ENCODE measurements around the gene DCUN1D1. TPM values are rescaled to one million over a fixed set of nuclear protein-coding genes. Genes with fewer than 3 reads are reported as not detected.
"Not testable (repeated sequence)": the region's sequence is repeated elsewhere in the genome, so short reads cannot be mapped to it uniquely, and the experiment has no call there.

The DCUN1D1 gene
- total and polyA plus RNA-seq, 4 donors: 29.1 to 78.8 (median 44.2) TPM

DNA sequence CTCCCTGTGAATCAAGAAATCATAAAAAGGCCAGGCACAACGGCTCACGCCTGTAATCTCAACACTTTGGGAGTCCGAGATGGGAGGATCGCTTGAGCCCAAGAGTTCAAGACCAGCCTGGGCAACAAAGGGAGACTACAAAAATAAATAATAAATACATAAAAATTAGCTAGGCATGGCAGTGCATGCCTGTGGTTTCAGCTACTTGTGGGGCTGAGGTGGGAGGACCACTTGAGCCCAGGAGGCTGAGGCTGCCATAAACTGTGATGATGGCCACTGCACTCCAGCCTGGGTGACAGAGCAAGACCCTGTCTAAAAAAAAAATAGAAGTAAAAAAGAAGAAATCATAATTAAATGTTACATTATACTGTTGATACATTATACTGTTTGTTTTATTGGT lies 28.0 kb upstream of the DCUN1D1 start:
- no peak for DNase-seq (ENCODE audit: low read depth in 4 of 6, low spot score in 6 of 6)
- Histone ChIP-seq H3K36me3 (ENCODE audit: control insufficient read depth, insufficient read depth, low read length) (peaks cover 6% of the 10 kb centered on the region), H3K27ac (ENCODE audit: low read depth, low read length) (no peak overlapping the region), H3K9me3 (ENCODE audit: control insufficient read depth, insufficient read depth, low read length) (no peaks in the 10 kb centered on the region), H3K4me1 (ENCODE audit: control insufficient read depth, insufficient read depth, low read length) (no peaks in the 10 kb centered on the region), H3K4me3 (ENCODE audit: low read depth, low read length) (no peak overlapping the region), H3K27me3 (ENCODE audit: control insufficient read depth, insufficient read depth, low read length) (no peaks in the 10 kb centered on the region)
- WGBS (ENCODE audit: insufficient coverage): no CpG with 5 or more reads among the region's 4 CpGs

DNA sequence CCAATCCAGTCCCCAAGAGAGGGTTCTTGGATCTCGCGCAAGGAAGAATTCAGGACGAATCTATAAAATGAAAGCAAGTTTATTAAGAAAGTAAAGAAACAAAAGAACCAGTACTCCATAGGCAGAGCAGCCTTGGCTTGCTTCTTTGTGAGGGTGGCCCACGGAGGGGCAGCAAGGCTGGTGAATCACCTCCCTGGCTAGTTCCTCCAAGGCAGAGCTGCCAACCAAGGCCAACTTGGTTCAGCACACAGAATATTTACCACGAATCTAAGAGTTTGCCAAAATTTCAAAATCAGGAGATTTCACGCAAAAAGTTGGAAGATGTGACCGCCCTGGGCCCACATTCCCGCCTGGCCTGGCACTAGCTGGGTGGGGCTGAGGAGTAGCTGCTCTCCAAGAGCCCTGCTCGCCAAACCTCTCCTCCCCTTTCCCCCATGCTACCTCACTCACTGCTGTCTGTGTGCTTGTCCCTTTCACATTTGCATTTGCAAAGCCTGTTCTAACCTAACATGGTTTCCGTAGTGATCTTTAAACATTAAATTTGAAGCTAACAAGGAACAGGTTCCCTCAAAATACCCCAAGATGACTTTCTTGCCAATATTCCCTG lies 26.2 kb upstream of the DCUN1D1 start:
- H3K4me3 ChIP-seq (ENCODE audit: low read depth, low read length): no peak overlapping the region
- peaks cover 2% of the 10 kb centered on the region for H3K36me3 ChIP-seq (ENCODE audit: control insufficient read depth, insufficient read depth, low read length)
- H3K27ac ChIP-seq (ENCODE audit: low read depth, low read length): no peak overlapping the region
- no peaks in the 10 kb centered on the region for H3K9me3 ChIP-seq (ENCODE audit: control insufficient read depth, insufficient read depth, low read length)
- DNase-seq (ENCODE audit: low read depth in 4 of 6, low spot score in 6 of 6): no peak
- no peaks in the 10 kb centered on the region for H3K4me1 ChIP-seq (ENCODE audit: control insufficient read depth, insufficient read depth, low read length)
- 83% methylated on average over 3 of the region's 10 CpGs for WGBS (ENCODE audit: insufficient coverage)
- H3K27me3 ChIP-seq (ENCODE audit: control insufficient read depth, insufficient read depth, low read length): no peaks in the 10 kb centered on the region

DNA sequence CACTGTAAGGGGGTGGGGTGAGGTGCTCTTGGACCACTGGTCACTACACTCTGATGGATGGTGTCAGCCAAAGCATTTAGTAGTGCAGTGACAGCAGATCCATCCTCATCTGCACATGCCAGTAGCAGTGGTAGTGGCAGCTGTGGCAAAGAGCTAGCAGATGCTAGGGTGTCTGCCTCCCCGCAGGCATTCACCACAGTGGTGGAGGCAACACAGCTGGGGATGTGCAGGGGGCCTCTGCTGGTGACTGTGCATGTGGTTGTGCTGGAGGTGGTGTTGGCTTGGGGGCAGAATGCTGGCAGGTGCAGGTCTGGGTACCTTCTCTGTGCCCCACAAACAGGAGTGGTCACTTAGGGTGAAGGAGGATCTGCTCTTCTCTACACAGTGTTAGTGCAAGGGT lies 19.4 kb upstream of the DCUN1D1 start:
- DNase-seq (ENCODE audit: low read depth in 4 of 6, low spot score in 6 of 6): no peak
- 72% methylated on average over 1 of the region's 1 CpG for WGBS (ENCODE audit: insufficient coverage)
- no peaks in the 10 kb centered on the region for H3K4me1 ChIP-seq (ENCODE audit: control insufficient read depth, insufficient read depth, low read length)
- no peak overlapping the region for H3K4me3 ChIP-seq (ENCODE audit: low read depth, low read length)
- no peaks in the 10 kb centered on the region for H3K9me3 ChIP-seq (ENCODE audit: control insufficient read depth, insufficient read depth, low read length)
- peaks cover 2% of the 10 kb centered on the region for H3K36me3 ChIP-seq (ENCODE audit: control insufficient read depth, insufficient read depth, low read length)
- no peaks in the 10 kb centered on the region for H3K27me3 ChIP-seq (ENCODE audit: control insufficient read depth, insufficient read depth, low read length)
- H3K27ac ChIP-seq (ENCODE audit: low read depth, low read length): no peak overlapping the region

DNA sequence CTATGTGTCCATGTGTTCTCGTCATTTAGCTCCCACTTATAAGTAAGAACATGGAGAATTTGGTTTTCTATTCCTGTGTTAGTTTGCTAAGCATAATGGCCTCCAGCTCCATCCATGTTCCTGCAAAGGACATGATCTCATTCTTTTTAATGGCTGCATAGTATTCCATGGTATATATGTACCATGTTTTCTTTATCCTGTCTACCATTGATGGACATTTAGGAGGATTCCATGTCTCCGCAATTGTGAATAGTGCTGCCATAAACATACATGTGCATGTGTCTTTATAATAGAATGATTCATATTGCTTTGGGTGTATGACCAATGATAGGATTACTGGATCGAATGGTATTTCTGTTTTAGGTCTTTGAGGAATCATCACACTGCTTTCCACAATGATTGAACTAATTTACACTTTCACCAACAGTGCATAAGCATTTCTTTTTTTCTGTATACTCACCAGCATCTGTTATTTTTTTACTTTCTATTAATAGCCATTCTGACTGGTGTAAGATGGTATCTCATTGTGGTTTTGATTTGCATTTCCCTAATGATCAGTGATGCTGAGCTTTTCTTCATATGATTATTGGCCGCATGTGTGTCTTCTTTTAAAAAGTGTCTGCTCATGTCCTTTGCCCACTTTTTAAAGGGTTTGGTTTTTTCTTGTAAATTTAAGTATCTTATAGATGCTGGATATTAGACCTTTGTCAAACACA lies 13.3 kb upstream of the DCUN1D1 start:
- H3K9me3 ChIP-seq (ENCODE audit: control insufficient read depth, insufficient read depth, low read length); H3K4me1 ChIP-seq (ENCODE audit: control insufficient read depth, insufficient read depth, low read length); H3K27me3 ChIP-seq (ENCODE audit: control insufficient read depth, insufficient read depth, low read length); DNase-seq (ENCODE audit: low read depth in 4 of 6, low spot score in 6 of 6); H3K36me3 ChIP-seq (ENCODE audit: control insufficient read depth, insufficient read depth, low read length); H3K27ac ChIP-seq (ENCODE audit: low read depth, low read length); H3K4me3 ChIP-seq (ENCODE audit: low read depth, low read length): not testable (repeated sequence)
- WGBS (ENCODE audit: insufficient coverage): no CpG with 5 or more reads among the region's 4 CpGs

DNA sequence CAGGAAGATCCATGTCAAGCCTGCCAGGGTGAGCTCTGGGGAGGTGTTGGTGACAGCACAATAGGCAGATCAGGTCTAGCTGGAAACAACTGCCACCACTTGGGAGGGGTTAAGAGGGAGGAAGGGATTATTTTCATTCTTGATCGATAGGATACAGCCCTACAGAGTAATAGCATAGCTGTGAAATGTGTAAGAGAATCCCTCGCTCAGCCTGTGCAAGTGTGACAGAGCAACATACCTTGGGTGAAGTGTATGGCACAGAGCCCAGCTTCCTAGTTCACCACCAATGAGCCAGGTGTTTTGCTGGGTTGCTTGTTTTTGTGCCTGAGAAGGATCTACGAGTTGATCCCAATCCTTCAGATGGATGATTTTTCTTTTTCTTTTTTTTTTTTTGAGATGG lies 9.2 kb upstream of the DCUN1D1 start:
- WGBS (ENCODE audit: insufficient coverage): 100% methylated on average over 1 of the region's 3 CpGs
- Histone ChIP-seq H3K36me3 (ENCODE audit: control insufficient read depth, insufficient read depth, low read length) (no peaks in the 10 kb centered on the region), H3K9me3 (ENCODE audit: control insufficient read depth, insufficient read depth, low read length) (no peaks in the 10 kb centered on the region), H3K4me1 (ENCODE audit: control insufficient read depth, insufficient read depth, low read length) (no peaks in the 10 kb centered on the region), H3K4me3 (ENCODE audit: low read depth, low read length) (no peak overlapping the region), H3K27ac (ENCODE audit: low read depth, low read length) (no peak overlapping the region), H3K27me3 (ENCODE audit: control insufficient read depth, insufficient read depth, low read length) (no peaks in the 10 kb centered on the region)
- DNase-seq (ENCODE audit: low read depth in 4 of 6, low spot score in 6 of 6): no peak

DNA sequence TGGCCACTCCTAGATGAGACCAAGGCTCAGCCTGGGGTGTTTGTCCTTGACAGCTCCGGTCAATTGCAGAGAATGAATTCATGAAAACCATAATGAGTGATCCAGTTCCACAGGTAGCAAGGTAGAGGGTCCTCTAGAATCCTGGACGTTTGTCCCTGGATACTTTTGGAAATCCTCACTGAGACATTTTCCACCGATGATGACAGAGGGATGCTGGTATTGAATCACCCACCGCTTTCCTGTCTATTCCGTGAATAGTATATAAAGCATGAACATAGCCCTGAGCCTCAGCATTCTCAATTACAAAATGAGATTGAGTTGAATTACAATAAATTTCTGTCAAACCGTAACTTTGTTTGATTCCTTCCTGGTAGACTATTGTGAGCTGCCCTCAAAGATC lies 5.7 kb upstream of the DCUN1D1 start:
- H3K36me3 ChIP-seq (ENCODE audit: control insufficient read depth, insufficient read depth, low read length): no peaks in the 10 kb centered on the region
- 83% methylated on average over 2 of the region's 6 CpGs for WGBS (ENCODE audit: insufficient coverage)

DNA sequence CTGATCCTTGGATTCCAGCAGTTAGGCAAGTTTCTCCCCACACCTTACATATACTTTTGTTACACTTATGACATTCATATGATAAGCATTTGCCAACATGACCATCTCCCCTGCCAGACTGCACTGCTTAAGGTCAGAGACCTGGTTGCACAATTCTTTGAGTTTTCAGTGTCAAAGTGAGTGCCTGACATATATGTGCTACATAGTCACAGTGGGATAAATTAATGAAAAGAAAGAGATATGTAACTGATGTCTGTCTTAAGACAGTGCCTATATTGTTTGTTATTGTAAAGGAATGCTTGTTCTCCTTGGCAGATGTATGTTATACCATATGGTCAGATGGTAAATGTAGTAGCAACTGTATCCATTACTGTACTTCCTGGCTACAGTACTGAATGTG lies 3.5 kb upstream of the DCUN1D1 start:
- no peaks in the 10 kb centered on the region for H3K9me3 ChIP-seq (ENCODE audit: control insufficient read depth, insufficient read depth, low read length)
- DNase-seq (ENCODE audit: low read depth in 4 of 6, low spot score in 6 of 6): no peak
- H3K4me1 ChIP-seq (ENCODE audit: control insufficient read depth, insufficient read depth, low read length): peaks cover 6% of the 10 kb centered on the region
- no peak overlapping the region for H3K4me3 ChIP-seq (ENCODE audit: low read depth, low read length)
- no peak overlapping the region for H3K27ac ChIP-seq (ENCODE audit: low read depth, low read length)
- no peaks in the 10 kb centered on the region for H3K36me3 ChIP-seq (ENCODE audit: control insufficient read depth, insufficient read depth, low read length)
- no peaks in the 10 kb centered on the region for H3K27me3 ChIP-seq (ENCODE audit: control insufficient read depth, insufficient read depth, low read length)

More for the DNA sequence above, 5.7 kb upstream of the DCUN1D1 start:
- no peak overlapping the region for H3K27ac ChIP-seq (ENCODE audit: low read depth, low read length)
- H3K27me3 ChIP-seq (ENCODE audit: control insufficient read depth, insufficient read depth, low read length): no peaks in the 10 kb centered on the region
- no peak overlapping the region for H3K4me3 ChIP-seq (ENCODE audit: low read depth, low read length)
- no peak for DNase-seq (ENCODE audit: low read depth in 4 of 6, low spot score in 6 of 6)
- no peaks in the 10 kb centered on the region for H3K9me3 ChIP-seq (ENCODE audit: control insufficient read depth, insufficient read depth, low read length)
- peaks cover 2% of the 10 kb centered on the region for H3K4me1 ChIP-seq (ENCODE audit: control insufficient read depth, insufficient read depth, low read length)

DNA sequence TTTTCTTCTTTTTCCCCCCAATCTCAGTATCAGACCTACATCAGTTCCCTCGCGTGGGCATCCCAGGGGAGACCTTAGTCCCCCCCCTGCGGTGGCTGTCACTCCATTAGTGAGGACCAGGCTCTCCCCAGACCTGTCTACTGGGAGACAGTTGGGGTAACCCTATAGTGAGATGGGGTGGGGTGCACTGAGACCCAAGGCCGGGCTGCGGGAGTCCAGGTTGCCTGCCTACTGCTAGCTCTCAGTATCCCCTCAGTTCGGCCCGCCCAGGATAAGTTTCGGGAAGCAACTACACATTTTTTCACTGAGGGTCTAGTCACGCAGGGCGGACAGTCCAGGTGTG lies 671 bp upstream of the DCUN1D1 start:
- peaks cover 12% of the 10 kb centered on the region for H3K4me1 ChIP-seq (ENCODE audit: control insufficient read depth, insufficient read depth, low read length)
- peak overlapping the region; percentile 59 for H3K4me3 ChIP-seq (ENCODE audit: low read depth, low read length)
- DNase-seq (ENCODE audit: low read depth in 4 of 6, low spot score in 6 of 6): no peak
- H3K36me3 ChIP-seq (ENCODE audit: control insufficient read depth, insufficient read depth, low read length): no peaks in the 10 kb centered on the region
- H3K27ac ChIP-seq (ENCODE audit: low read depth, low read length): peak overlapping the region; percentile 67
- WGBS (ENCODE audit: insufficient coverage): 92% methylated on average over 5 of the region's 10 CpGs
- H3K27me3 ChIP-seq (ENCODE audit: control insufficient read depth, insufficient read depth, low read length): no peaks in the 10 kb centered on the region
- H3K9me3 ChIP-seq (ENCODE audit: control insufficient read depth, insufficient read depth, low read length): no peaks in the 10 kb centered on the region

DNA sequence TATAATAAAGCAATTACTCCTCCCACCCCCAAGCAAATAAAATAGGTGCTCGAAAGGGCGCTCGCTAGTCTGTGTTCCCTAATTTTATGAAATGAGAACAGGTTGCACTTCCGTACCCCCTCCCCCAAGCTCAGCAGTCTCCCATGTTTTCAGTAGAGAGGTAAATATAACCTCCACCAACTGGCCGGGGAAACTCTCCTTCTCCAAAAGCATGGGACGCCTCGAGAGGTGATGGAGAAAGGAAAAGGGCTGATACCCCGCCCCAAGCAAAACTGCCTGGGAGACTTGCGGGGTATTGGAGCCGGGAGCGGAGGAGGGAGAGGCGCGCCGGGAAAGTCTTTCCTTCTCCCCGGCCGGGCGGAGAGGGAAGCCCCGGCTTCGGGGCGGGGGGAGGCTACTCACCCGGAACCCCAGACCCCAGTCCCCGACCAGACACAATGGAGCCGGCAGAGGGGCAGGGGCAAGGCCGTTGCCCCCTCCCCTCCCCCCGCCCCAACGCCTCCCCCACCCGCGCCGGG lies 605 bp downstream of the DCUN1D1 start:
- Histone ChIP-seq H3K36me3 (ENCODE audit: control insufficient read depth, insufficient read depth, low read length) (no peaks in the 10 kb centered on the region), H3K4me3 (ENCODE audit: low read depth, low read length) (peak overlapping the region; percentile 59), H3K27ac (ENCODE audit: low read depth, low read length) (peak overlapping the region; percentile 11), H3K4me1 (ENCODE audit: control insufficient read depth, insufficient read depth, low read length) (peaks cover 12% of the 10 kb centered on the region), H3K9me3 (ENCODE audit: control insufficient read depth, insufficient read depth, low read length) (no peaks in the 10 kb centered on the region), H3K27me3 (ENCODE audit: control insufficient read depth, insufficient read depth, low read length) (no peaks in the 10 kb centered on the region)
- 0% methylated on average over 3 of the region's 29 CpGs for WGBS (ENCODE audit: insufficient coverage)
- peak in 3 of 6 donors; percentile 7 to 56 (median 51) for DNase-seq (ENCODE audit: low read depth in 4 of 6, low spot score in 6 of 6)

DNA sequence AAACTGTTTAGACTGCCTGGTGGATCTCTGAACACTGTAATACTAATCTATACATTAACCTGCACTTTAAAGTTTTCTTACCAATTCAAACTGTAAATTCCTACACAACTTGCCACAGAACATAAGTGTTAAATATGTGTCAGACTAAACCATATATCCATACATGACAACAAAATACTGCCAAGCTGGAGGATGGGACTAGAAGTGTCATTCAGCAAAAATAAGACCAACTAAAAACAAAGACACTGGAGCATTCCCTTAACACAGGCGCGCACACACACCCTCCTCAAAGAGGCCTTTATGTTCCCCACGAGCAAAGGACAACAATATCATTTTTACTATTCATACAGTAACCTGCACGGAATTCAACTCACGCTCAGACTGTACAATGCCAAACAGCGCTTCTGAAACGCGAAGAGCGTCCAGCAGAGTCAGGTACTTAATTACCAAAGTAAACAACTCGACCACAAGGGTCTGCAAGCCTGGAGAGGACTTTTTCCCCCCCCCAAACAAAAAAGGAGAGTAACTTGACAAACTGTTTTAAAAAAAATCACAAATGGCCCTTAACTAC lies 1.1 kb downstream of the DCUN1D1 start:
- WGBS (ENCODE audit: insufficient coverage): 5% methylated on average over 8 of the region's 10 CpGs
- H3K27me3 ChIP-seq (ENCODE audit: control insufficient read depth, insufficient read depth, low read length): no peaks in the 10 kb centered on the region
- peak in 2 of 6 donors; percentile 10 to 19 for DNase-seq (ENCODE audit: low read depth in 4 of 6, low spot score in 6 of 6)
- no peaks in the 10 kb centered on the region for H3K9me3 ChIP-seq (ENCODE audit: control insufficient read depth, insufficient read depth, low read length)
- peak overlapping the region; percentile 59 for H3K4me3 ChIP-seq (ENCODE audit: low read depth, low read length)
- H3K27ac ChIP-seq (ENCODE audit: low read depth, low read length): no peak overlapping the region
- H3K4me1 ChIP-seq (ENCODE audit: control insufficient read depth, insufficient read depth, low read length): peaks cover 12% of the 10 kb centered on the region
- no peaks in the 10 kb centered on the region for H3K36me3 ChIP-seq (ENCODE audit: control insufficient read depth, insufficient read depth, low read length)

Measured in spinal cord (tissue), 10 donors.